HepG2 (cell line): ENCODE results near the gene TRPV2. TPM values are rescaled to one million over a fixed set of nuclear protein-coding genes. Genes with fewer than 3 reads are reported as not detected.

Source experiments
- AKAP8 ChIP-seq: sonication (generic); formaldehyde crosslinking; IDR thresholded peaks from 2 replicates; pipeline ENCODE4 v1.5.1; 2020; ENCODE audit warnings: mild to moderate bottlenecking, missing genetic modification reagents
- ARID2 ChIP-seq: sonication (generic); formaldehyde crosslinking; IDR thresholded peaks from 2 replicates; pipeline ENCODE4 v1.8.1; 2022; ENCODE audit warnings: mild to moderate bottlenecking, missing genetic modification reagents, borderline replicate concordance
- GTF2F1 ChIP-seq: fragments of 150-350 bp; IDR thresholded peaks from 2 replicates; pipeline ENCODE4 v1.6.1; 2014; ENCODE audit warnings: low read length
- IRX3 ChIP-seq: sonication (generic); formaldehyde crosslinking; IDR thresholded peaks from 2 replicates; pipeline ENCODE4 v1.8.1; 2023; ENCODE audit warnings: mild to moderate bottlenecking, low read depth, missing genetic modification reagents, borderline replicate concordance
- ISL2 ChIP-seq: sonication (generic); formaldehyde crosslinking; IDR thresholded peaks from 2 replicates; pipeline ENCODE4 v1.5.0; 2020; ENCODE audit warnings: missing genetic modification reagents
- KLF12 ChIP-seq: sonication (generic); formaldehyde crosslinking; IDR thresholded peaks from 2 replicates; pipeline ENCODE4 v1.4.0; 2020; ENCODE audit warnings: missing genetic modification reagents, borderline replicate concordance
- MAFK ChIP-seq, 2 experiments: IDR thresholded peaks in 1 of 2; conservative IDR thresholded peaks in 1 of 2; 2 replicates each; pipeline ENCODE4 v1.6.1; 2011; ENCODE audit warnings: improper control_type of control experiment in 2 of 2, low read length in 2 of 2
- MYC ChIP-seq: sonication (generic); formaldehyde crosslinking; IDR thresholded peaks from 2 replicates; pipeline ENCODE4 v1.9.0; 2021; ENCODE audit warnings: missing genetic modification reagents, borderline replicate concordance
- POLR2A ChIP-seq, 2 experiments: IDR thresholded peaks; 2 replicates each; pipeline ENCODE4 v1.6.1; 2011; ENCODE audit warnings: low read depth in 2 of 2, low read length in 2 of 2, mild to moderate bottlenecking in 1 of 2, moderate library complexity in 1 of 2; ENCODE audit not compliant: insufficient read depth in 1 of 2
- REPIN1 ChIP-seq: sonication (generic); formaldehyde crosslinking; IDR thresholded peaks from 2 replicates; pipeline ENCODE4 v1.8.0; 2022; ENCODE audit warnings: missing genetic modification reagents, low read depth, mild to moderate bottlenecking, borderline replicate concordance
- SP4 ChIP-seq: sonication (generic); formaldehyde crosslinking; IDR thresholded peaks from 2 replicates; pipeline ENCODE4 v1.8.1; 2023; ENCODE audit warnings: mild to moderate bottlenecking, missing genetic modification reagents
- SRSF1 ChIP-seq: fragments of 200-400 bp; formaldehyde crosslinking; optimal IDR thresholded peaks from 2 replicates; pipeline ENCODE3; 2017; ENCODE audit warnings: mild to moderate bottlenecking, low read depth, low read length, moderate library complexity
- ZC3H13 ChIP-seq: sonication (generic); formaldehyde crosslinking; IDR thresholded peaks from 2 replicates; pipeline ENCODE4 v1.8.1; 2023; ENCODE audit warnings: mild to moderate bottlenecking, missing genetic modification reagents, moderate library complexity
- ZNF224 ChIP-seq: sonication (generic); formaldehyde crosslinking; IDR thresholded peaks from 2 replicates; pipeline ENCODE4 v1.5.0; 2020; ENCODE audit warnings: mild to moderate bottlenecking, missing genetic modification reagents
- ZNF766 ChIP-seq: sonication (generic); formaldehyde crosslinking; IDR thresholded peaks from 2 replicates; pipeline ENCODE4 v1.5.0; 2020; ENCODE audit warnings: missing genetic modification reagents, borderline replicate concordance
- ZNF781 ChIP-seq: sonication (generic); formaldehyde crosslinking; IDR thresholded peaks from 2 replicates; pipeline ENCODE4 v1.5.1; 2020; ENCODE audit warnings: borderline replicate concordance, mild to moderate bottlenecking, missing genetic modification reagents; ENCODE audit errors: not compliant biosample characterization
- ZNF83 ChIP-seq: sonication (generic); formaldehyde crosslinking; IDR thresholded peaks from 2 replicates; pipeline ENCODE4 v1.4.0; 2020; ENCODE audit warnings: missing genetic modification reagents, mild to moderate bottlenecking, borderline replicate concordance
- polyA plus RNA-seq, 8 experiments: library from polyadenylated mRNA; depleted of rRNA in 3 of 8; stranded (reverse) in 7 of 8; unstranded in 1 of 8; fragments of >200 nt; fragmentation: Illumina TruSeq in 4 of 8; extraction: Trizol in 4 of 8; gene quantifications; 2 replicates each; pipeline versions ENCODE4 v1.2.1 to v1.2.3, GENCODE V29; 2011 to 2016; ENCODE audit warnings: low read depth in 4 of 8, missing spikeins in 1 of 8, mixed read lengths in 1 of 8; ENCODE audit not compliant: insufficient read depth in 1 of 8
- total RNA-seq, 5 experiments: library from RNA; depleted of rRNA; stranded (reverse); fragments of >200 nt; fragmentation: Illumina TruSeq; extraction: Trizol; gene quantifications; 2 replicates each; pipeline ENCODE4 v1.2.3, GENCODE V29; 2016; ENCODE audit warnings: low read depth in 1 of 5
- TF ChIP-seq, protein P1 (sequence below): sonication (generic); formaldehyde crosslinking; IDR thresholded peaks from 2 replicates; pipeline ENCODE4 v1.4.0; 2020; ENCODE audit warnings: mild to moderate bottlenecking, missing genetic modification reagents
- TF ChIP-seq, protein P2 (sequence below): sonication (generic); formaldehyde crosslinking; IDR thresholded peaks from 2 replicates; pipeline ENCODE4 v1.4.0; 2020; ENCODE audit warnings: low read depth, mild to moderate bottlenecking, missing genetic modification reagents
- TF ChIP-seq, protein P3 (sequence below): sonication (generic); formaldehyde crosslinking; IDR thresholded peaks from 2 replicates; pipeline ENCODE4 v1.4.0; 2020; ENCODE audit warnings: missing genetic modification reagents
- TF ChIP-seq, protein P4 (sequence below): sonication (generic); formaldehyde crosslinking; IDR thresholded peaks from 2 replicates; pipeline ENCODE4 v1.4.0; 2020; ENCODE audit warnings: missing genetic modification reagents
- TF ChIP-seq, protein P5 (sequence below): sonication (generic); formaldehyde crosslinking; IDR thresholded peaks from 2 replicates; pipeline ENCODE4 v1.4.0; 2020; ENCODE audit warnings: mild to moderate bottlenecking, missing genetic modification reagents

Gene TRPV2
- total and polyA plus RNA-seq, 2 of the 13 experiments (the other 11 are each of a cell fraction or from before 2014, with no cell fraction given): 13.6 to 21.3 TPM

DNA sequence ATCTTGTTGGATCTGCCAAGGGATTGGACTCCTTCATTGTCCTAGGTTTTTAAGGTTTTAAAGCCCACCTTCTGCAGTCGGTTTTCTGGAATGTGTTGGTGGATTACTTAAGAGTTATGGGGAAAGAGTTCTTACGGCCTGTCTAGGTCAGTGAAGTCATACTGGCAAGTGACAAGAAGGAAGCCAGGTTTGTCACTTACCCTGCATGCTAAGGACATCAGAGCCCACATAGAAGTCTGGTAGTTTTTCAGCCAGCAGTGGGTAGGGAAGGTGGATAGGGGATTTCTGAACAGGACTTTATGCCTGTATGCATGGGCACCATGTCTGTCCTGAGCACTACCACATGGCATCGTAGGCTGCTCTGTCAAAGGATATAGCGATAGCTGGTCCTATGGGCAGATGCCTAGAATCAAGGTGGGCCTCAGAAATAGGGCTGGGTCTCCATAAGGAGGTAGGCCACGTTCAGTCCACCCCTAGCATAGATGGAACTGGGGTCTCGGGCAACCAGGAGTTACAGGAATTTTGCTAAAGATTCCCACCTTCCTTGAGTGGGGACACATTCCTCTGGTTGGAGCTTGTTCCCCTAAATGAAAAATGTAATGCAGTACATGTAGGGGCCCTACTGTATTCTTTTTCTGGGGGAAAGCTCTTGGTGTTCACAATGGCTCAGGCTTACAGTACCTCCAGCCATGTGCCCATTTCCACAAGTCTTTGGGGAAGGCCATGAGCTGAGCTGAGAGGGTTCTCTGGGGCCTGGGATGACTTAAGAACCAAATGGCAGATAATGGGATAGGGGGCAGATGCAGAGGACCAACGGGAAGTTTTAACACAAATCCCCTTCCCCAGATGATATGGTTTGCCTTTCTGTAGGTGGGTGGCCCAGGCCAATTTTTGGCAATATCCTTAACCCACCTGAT lies 27.5 kb downstream of the TRPV2 start (continued):
- TF ChIP-seq IRX3 (peak; percentile 47; the same call in 1 of the 2 replicates), MYC (CRISPR knock-in tag) (no peak), REPIN1 (CRISPR knock-in tag) (0 out of 2 replicates have a peak, but pooled peaks have one; percentile 4), ARID2 (0 out of 2 replicates have a peak, but pooled peaks have one; percentile 18), ZNF766 (CRISPR knock-in tag) (0 out of 2 replicates have a peak, but pooled peaks have one; percentile 19), SRSF1 (no peak), POLR2A (IDR thresholded peaks at IDR 0.05; ENCODE audit: insufficient read depth in 1 of 2, low read depth in 2 of 2, low read length in 2 of 2) (peak; percentile 14 to 64), ZNF781 (CRISPR knock-in tag) (peak; percentile 47), ZNF83 (CRISPR knock-in tag) (no peak), AKAP8 (CRISPR knock-in tag) (no peak), ISL2 (CRISPR knock-in tag) (no peak), MAFK (conservative IDR thresholded peaks at IDR 0.05 in 1 of 2, IDR thresholded peaks at IDR 0.05 in 1 of 2; ENCODE audit: low read length in 2 of 2) (no peak), KLF12 (CRISPR knock-in tag) (0 out of 2 replicates have a peak, but pooled peaks have one; percentile 8), GTF2F1 (no peak), ZC3H13 (no peak), ZNF224 (CRISPR knock-in tag) (no peak), SP4 (no peak)
- TF ChIP-seq, protein P1, sequence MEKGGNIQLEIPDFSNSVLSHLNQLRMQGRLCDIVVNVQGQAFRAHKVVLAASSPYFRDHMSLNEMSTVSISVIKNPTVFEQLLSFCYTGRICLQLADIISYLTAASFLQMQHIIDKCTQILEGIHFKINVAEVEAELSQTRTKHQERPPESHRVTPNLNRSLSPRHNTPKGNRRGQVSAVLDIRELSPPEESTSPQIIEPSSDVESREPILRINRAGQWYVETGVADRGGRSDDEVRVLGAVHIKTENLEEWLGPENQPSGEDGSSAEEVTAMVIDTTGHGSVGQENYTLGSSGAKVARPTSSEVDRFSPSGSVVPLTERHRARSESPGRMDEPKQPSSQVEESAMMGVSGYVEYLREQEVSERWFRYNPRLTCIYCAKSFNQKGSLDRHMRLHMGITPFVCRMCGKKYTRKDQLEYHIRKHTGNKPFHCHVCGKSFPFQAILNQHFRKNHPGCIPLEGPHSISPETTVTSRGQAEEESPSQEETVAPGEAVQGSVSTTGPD (CRISPR knock-in tag): no peak
- TF ChIP-seq, protein P2, sequence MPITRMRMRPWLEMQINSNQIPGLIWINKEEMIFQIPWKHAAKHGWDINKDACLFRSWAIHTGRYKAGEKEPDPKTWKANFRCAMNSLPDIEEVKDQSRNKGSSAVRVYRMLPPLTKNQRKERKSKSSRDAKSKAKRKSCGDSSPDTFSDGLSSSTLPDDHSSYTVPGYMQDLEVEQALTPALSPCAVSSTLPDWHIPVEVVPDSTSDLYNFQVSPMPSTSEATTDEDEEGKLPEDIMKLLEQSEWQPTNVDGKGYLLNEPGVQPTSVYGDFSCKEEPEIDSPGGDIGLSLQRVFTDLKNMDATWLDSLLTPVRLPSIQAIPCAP (CRISPR knock-in tag): no peak
- TF ChIP-seq, protein P3, sequence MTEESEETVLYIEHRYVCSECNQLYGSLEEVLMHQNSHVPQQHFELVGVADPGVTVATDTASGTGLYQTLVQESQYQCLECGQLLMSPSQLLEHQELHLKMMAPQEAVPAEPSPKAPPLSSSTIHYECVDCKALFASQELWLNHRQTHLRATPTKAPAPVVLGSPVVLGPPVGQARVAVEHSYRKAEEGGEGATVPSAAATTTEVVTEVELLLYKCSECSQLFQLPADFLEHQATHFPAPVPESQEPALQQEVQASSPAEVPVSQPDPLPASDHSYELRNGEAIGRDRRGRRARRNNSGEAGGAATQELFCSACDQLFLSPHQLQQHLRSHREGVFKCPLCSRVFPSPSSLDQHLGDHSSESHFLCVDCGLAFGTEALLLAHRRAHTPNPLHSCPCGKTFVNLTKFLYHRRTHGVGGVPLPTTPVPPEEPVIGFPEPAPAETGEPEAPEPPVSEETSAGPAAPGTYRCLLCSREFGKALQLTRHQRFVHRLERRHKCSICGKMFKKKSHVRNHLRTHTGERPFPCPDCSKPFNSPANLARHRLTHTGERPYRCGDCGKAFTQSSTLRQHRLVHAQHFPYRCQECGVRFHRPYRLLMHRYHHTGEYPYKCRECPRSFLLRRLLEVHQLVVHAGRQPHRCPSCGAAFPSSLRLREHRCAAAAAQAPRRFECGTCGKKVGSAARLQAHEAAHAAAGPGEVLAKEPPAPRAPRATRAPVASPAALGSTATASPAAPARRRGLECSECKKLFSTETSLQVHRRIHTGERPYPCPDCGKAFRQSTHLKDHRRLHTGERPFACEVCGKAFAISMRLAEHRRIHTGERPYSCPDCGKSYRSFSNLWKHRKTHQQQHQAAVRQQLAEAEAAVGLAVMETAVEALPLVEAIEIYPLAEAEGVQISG (CRISPR knock-in tag): no peak; the same call in 1 of the 2 replicates
- TF ChIP-seq, protein P4, sequence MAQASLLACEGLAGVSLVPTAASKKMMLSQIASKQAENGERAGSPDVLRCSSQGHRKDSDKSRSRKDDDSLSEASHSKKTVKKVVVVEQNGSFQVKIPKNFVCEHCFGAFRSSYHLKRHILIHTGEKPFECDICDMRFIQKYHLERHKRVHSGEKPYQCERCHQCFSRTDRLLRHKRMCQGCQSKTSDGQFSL (CRISPR knock-in tag): no peak; the same call in 1 of the 2 replicates
- TF ChIP-seq, protein P5, sequence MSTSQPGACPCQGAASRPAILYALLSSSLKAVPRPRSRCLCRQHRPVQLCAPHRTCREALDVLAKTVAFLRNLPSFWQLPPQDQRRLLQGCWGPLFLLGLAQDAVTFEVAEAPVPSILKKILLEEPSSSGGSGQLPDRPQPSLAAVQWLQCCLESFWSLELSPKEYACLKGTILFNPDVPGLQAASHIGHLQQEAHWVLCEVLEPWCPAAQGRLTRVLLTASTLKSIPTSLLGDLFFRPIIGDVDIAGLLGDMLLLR (CRISPR knock-in tag): 0 out of 2 replicates have a peak, but pooled peaks have one; percentile 38
